ENCODE results near the gene CTIF.

The CTIF gene

DNA sequence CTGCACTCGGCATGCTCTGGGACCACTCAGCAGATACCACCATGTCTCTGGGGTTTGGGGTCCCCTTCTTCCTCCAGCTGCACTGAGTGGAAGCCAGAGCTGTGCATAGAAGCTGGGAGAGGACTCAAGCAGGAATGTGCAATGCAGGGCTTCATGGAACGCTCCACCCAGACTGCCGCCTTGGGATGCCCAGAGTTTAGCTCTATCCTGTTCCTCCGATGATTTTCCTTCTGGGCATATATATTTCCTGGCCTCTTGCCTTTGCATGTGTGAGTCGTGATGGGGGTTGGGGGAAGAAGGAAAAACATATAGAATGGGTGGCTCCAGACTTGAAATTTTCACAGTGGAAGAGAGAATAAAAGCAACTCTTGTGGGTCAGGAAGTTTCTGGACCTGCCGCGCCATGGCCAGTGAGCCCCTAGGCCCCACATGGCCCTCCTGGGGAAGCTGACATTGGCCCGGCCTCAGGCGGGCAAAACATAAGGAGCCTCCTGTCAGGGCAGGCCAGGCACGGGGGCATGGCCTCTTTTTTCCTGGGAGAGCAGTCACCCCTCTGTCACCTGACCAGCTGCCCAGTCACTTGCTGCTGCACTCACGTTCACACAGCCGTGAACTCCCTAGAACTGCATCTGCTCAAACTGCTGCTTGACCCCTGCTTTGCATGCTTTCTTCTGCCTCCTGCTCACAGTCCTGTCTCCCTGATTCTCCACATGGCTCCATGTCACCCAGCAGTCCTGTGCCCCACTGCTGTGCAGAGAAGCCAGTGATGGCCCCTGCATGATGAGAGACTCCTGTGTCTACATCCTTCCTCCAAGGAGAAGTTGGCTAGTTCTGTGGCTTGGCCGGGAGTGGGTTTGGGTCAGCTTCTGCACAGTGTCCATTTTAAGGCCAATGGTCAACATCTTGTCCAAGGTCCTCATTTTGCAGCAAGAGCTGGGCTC is 197.8 kb downstream of the CTIF start:
- DNase-seq = no peak

DNA sequence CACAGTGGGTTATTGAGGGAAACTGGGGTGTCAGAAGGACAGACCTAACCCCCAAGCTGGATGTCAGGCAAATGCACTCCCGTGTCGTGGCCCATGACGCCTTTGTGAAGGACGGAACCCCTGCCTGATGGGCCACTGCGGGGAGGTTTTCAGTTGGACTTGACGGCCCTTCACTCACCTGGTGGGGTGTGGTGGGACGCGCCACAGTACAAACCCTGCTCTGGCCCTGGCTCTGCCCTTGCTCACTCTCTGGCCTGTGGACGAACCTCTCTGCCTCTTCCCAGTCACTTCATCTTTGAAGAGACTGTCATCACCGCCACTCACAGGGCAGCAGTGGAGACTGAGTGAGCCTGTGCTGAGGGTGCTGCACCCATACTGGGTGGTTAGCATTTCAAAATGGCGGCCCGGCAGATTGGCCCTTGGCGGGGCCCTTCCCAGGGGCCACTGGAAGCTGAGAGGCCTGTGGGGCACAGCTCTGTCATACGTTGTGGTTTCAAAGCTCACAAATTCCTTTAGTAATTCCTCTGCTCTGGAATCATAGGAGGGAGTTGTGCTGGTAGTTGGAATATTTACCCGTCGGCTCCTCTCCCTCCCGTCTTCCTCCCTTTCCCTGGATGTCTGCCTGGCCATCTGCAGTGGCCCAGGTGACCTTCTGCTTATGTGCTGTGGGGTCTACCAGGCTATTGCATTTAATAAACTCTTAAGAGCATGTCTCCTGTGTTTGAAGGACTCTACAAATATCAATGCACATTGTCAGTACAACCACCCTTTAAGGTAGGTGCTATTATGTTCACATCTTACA is 200.6 kb downstream of the CTIF start:
- no peak for DNase-seq

- DNase-seq = no peak
Observed at GRCh38 chr18:48740068-48740440, 201.2 kb downstream of the CTIF start.

DNA sequence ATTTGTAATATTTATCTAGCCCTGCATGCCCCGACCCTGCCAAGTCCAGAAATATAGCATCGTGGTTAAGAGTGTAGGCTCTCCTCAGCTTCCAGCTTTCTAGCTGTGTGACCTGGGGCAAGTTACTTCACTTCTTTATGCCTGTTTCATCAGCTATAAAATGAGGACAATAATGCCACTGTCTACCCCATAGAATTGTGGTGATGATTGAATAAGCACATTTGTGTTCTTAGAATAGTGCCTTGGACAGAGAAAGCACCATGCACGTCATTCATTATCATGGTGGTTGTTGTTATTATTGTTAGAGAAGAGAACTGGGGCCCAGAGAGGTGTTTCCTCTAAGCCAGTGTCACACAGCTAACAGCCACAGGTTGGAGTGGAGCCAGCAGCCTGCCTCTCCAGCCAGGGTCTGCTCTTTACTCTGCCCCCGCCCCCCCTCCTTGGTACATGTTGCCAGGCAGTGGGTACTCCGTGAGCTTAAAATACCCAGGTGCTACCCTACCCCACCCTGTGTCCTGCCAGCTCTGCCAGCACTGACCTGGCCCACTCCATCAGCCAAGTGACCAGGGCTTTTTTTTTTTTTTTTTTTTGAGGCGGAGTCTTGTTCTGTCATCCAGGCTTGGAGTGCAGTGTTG is 202.1 kb downstream of the CTIF start:
- no peak for DNase-seq

DNA sequence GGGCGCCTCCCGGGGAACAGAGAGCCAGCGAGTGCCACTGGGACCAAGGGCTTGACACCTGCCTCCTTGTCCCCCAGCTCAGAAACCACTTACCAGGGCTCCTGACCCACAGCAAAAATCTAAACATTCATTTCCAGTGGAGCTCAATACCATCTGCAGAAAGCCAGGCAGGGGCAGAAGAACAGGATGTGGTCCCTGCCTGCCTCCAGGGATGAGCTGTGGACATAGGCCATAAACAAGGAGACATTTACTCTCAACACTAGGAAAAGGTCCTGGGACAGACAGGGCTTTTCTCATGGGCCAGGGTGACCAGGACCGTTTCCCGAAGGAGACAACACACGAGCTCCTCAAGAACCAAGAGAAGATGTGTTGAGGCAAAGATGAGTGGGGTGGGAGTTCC is 203.0 kb downstream of the CTIF start:
- no peak for DNase-seq

GRCh38 chr18:48742304-48742703 is 203.5 kb downstream of the CTIF start:
- no peak for DNase-seq

- no peak for DNase-seq
Observed at GRCh38 chr18:48742706-48743475, 204.1 kb downstream of the CTIF start.

- DNase-seq = no peak
Observed at GRCh38 chr18:48743886-48744285, 205.1 kb downstream of the CTIF start.

GRCh38 chr18:48745293-48745692 is 206.5 kb downstream of the CTIF start:
- no peak for DNase-seq

- DNase-seq = no peak
Observed at GRCh38 chr18:48749768-48750167, 210.9 kb downstream of the CTIF start.

DNA sequence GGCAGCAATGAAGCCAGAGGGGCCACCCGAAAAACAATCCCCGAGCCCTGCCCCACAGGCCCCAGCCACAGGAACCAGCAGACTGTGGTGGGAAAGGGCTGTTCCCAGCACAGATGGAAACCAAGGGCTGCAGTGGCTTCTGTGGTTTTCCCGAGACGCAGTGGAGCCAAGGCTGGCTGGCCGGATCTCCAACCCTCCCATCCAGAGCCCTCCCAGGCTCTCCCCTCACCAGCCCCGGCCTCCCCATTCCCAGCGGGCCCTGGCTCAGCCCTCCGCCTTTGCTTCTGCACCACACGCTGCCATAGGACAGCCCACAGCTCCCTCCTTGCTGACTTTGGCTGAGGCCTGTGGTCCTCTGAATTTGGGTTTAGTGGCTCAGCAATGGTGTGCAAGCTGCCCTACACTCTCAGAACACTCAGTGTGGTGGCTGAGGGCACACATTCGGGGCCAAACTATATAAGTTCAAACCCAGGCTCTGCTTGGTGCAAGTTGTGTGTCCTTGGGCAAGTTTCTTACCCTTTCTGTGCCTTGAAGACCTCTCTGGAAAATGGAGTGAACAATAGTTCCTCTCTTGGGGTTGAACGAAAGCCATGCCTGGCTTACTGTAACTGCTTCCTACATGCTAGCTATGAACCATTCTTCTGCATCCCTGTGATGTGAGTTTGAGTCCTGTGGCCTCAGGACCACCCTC is 211.8 kb downstream of the CTIF start:
- DNase-seq = no peak

GRCh38 chr18:48751727-48752468 is 213.1 kb downstream of the CTIF start:
- DNase-seq = no peak

GRCh38 chr18:48752478-48752877 is 213.6 kb downstream of the CTIF start:
- DNase-seq = no peak

DNA sequence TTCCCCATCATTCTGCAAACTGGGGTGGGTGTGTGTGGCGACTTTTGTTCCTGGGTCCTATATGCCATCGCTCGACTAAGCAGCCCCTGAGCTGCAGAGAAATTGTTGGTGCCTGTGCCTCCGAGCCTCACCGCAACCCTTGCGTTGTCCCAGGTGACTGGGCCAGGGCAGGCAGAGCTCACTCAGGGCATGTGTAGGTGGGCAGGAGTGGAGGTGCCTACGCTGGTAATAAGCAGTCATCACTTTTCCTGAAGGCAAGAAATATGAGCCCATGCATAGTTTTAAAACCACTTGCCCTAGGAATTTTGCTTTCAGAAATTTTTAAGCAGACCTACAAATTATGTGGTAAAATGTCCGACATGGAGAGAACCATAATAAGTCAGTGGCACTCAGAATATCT is 214.1 kb downstream of the CTIF start:
- no peak for DNase-seq

DNA sequence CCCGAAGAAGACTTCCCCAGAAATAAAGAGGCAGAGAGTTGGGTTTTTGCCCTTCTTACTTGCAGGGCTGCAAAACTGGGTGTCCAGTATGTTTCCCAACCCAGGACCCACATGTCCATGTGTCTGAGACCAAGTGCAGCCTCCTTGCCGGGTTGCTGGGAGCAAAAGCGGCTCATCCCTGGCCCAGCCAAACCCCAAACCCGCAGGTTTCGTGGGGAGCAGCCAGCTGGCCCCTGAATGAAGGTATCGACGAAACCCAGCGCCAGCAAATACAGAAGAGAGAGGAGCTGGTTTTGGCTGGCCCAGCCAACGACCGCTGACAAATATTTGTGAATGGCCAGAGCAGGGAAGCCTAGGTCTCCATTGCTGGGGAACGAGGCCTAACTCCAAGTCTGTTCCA is 214.9 kb downstream of the CTIF start:
- DNase-seq = no peak

DNA sequence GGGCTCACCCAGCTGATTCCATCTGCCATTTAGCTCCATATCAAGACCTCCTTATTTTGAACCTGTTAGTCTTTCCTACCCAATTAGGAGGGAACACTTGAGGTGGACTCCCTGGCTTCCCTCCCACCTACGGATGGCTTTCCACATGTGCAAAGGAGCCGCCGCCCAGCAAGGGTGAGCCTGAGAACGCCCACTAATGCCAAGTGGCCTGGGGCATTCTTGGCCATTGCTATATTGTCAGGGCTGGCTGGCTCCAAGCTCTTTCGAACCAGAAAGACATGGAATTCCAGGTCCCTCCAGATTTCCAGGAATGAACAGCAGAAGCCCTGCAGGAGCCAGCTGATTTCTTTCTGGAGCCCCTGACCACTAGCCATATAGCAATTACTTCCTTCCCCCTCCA is 215.7 kb downstream of the CTIF start:
- DNase-seq = no peak

DNA sequence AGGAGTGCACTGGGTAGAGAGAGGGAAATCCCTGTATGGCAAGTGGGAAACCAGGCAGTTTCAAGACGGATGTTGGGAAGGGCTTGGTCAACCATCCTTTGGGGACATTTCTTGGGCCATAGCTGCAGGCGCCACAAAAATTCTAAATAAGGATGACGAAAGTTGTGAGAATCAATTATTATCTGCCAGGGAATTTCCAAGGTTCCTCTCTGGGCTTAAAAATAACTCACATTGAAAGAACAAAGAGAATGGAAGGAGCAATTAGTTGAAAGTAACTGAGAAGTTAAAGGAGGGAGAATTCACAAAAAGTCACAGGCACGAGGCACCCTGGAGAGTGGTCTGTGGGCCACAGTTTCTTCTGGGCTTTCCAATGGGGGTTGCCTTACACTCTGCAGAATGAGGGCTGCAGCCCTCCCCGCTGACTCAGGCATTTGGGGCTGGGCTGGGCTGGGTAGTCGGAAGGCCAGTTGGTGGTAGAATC is 216.2 kb downstream of the CTIF start:
- no peak for DNase-seq

GRCh38 chr18:48756511-48757226 is 217.8 kb downstream of the CTIF start:
- DNase-seq = no peak

DNA sequence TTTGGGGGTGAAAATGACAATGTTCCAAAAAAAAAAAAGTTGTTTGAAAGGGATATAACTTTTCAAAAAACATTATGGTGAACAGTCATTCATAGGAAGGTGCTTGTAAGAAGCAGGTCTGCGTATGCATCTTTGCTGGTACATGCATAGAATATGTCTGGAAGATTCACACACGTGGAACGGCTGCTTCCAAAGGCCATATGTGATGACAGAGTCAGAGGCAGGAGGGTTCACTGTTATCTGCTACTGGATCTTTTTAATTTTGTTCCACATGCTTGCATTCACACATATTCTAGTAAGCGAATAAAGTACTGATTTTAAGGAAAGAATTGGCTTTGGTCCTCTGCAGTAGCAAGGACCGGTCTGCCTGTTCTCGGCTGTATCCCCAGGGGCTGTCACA is 218.5 kb downstream of the CTIF start:
- no peak for DNase-seq

GRCh38 chr18:48757906-48758305 is 219.1 kb downstream of the CTIF start:
- DNase-seq = no peak

DNA sequence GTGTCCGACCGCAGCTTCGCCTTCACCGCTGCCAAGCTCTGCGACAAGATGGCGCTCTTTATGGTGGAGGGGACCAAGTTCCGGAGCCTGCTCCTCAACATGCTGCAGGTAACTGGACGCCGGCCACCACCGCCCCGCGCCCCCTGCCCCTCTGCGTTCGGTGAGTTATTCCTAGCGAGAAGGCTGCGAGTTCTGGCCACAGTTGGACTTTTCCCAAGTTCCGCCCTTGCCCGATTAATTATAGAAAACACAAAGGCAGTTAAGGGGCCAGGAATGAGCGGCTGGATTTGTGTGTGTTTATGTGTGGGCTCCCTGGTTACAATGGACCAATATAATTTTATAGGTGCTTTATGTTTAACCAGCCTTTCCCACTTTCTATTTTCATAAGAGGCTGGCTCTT is 222.8 kb downstream of the CTIF start:
- DNase-seq = no peak

Measured in stimulated activated naive CD4-positive, alpha-beta T cell (primary cell).